GM10266 (cell line): Measurements from ENCODE around the gene HHIP.

Source experiments
- DNase-seq: peaks from one replicate; pipeline ENCODE4 v3.0.0; 2012; ENCODE audit errors: extremely low spot score
- TF ChIP-seq, protein P1 (sequence below): IDR thresholded peaks from 2 replicates; pipeline ENCODE4 v1.5.1; 2012; ENCODE audit warnings: mild to moderate bottlenecking, low read depth; ENCODE audit not compliant: control insufficient read depth, insufficient read depth; ENCODE audit errors: missing control alignments

The HHIP gene

GRCh38 chr4:144658903-144659302, 12.9 kb downstream of the HHIP start:
- TF ChIP-seq, protein P1, sequence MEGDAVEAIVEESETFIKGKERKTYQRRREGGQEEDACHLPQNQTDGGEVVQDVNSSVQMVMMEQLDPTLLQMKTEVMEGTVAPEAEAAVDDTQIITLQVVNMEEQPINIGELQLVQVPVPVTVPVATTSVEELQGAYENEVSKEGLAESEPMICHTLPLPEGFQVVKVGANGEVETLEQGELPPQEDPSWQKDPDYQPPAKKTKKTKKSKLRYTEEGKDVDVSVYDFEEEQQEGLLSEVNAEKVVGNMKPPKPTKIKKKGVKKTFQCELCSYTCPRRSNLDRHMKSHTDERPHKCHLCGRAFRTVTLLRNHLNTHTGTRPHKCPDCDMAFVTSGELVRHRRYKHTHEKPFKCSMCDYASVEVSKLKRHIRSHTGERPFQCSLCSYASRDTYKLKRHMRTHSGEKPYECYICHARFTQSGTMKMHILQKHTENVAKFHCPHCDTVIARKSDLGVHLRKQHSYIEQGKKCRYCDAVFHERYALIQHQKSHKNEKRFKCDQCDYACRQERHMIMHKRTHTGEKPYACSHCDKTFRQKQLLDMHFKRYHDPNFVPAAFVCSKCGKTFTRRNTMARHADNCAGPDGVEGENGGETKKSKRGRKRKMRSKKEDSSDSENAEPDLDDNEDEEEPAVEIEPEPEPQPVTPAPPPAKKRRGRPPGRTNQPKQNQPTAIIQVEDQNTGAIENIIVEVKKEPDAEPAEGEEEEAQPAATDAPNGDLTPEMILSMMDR, result no peak
- DNase-seq, result no peak

- DNase-seq, result no peak
- TF ChIP-seq, protein P1, result no peak
Measured at GRCh38 chr4:144659447-144659846, 13.5 kb downstream of the HHIP start.

- TF ChIP-seq, protein P1, result no peak
- DNase-seq, result no peak
Measured at GRCh38 chr4:144663834-144664475, 18.0 kb downstream of the HHIP start.

GRCh38 chr4:144666539-144667175, 20.7 kb downstream of the HHIP start:
- DNase-seq, result no peak
- TF ChIP-seq, protein P1, result no peak

DNA sequence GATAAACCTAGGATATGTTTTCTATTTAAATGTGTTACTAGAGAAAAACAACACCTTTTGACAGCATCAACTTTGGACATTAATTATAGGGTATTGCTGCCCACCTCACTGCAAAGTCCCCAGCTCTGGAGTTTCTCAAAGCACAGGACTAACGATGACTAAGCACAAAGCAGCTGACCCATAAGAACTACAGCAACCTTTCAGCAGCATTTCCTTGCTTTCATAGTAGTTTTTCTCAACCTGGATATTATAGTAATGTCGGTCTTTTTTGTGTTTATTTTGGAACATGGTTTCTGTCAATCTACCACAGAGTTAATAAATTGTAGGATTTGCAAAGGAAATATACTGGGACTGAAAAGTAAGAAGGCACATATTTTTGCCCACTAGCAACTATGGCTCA, 21.5 kb downstream of the HHIP start:
- TF ChIP-seq, protein P1, result no peak
- DNase-seq, result no peak

- TF ChIP-seq, protein P1, result no peak
- DNase-seq, result no peak
Measured at GRCh38 chr4:144670776-144671175, 24.8 kb downstream of the HHIP start.

DNA sequence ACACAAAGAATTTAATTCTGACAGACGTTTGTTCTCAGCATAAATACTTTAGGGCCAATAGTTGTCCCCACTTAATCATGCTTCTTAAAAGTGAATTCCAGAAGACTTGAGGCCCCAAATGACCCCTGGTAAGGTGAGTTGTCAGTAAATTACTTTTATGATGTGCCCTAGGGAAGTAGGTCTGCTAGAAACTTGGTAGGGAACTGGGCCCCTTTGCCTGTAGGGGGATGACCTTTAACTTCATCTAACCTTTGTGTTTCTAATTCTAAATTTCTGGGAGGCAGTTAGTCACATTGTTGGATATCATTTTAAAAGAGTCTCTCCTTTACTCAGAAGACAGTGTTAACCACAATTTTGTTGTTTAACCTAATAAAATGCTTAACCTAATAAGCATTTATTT, 28.8 kb downstream of the HHIP start:
- TF ChIP-seq, protein P1, result no peak
- DNase-seq, result no peak
